GM10266 (cell line): Measurements from ENCODE around the gene PLXNA4.

Source experiments
- DNase-seq: peaks from one replicate; pipeline ENCODE4 v3.0.0; 2012; ENCODE audit errors: extremely low spot score
- CTCF ChIP-seq: IDR thresholded peaks from 2 replicates; pipeline ENCODE4 v1.5.1; 2012; ENCODE audit warnings: mild to moderate bottlenecking, low read depth; ENCODE audit not compliant: control insufficient read depth, insufficient read depth; ENCODE audit errors: missing control alignments

PLXNA4 gene

GRCh38 chr7:132434041-132434440 lies 142.2 kb downstream of the PLXNA4 start:
- TF ChIP-seq CTCF: no peak
- no peak for DNase-seq

- no peak for DNase-seq
- TF ChIP-seq CTCF: no peak
These were observed 143.0 kb downstream of the PLXNA4 start for GRCh38 chr7:132433301-132433700.

GRCh38 chr7:132430861-132431822 lies 145.1 kb downstream of the PLXNA4 start:
- DNase-seq: no peak

GRCh38 chr7:132430041-132430855 lies 146.0 kb downstream of the PLXNA4 start:
- no peak for TF ChIP-seq CTCF
- DNase-seq: no peak

More at GRCh38 chr7:132430861-132431822, 145.1 kb downstream of the PLXNA4 start:
- no peak for TF ChIP-seq CTCF

GRCh38 chr7:132429181-132429580 lies 147.1 kb downstream of the PLXNA4 start:
- no peak for DNase-seq
- no peak for TF ChIP-seq CTCF

GRCh38 chr7:132428247-132428919 lies 147.9 kb downstream of the PLXNA4 start:
- DNase-seq: no peak
- no peak for TF ChIP-seq CTCF
